ENCODE results near the gene CCDC71L. TPM values are rescaled to one million over a fixed set of nuclear protein-coding genes. Genes with fewer than 3 reads are reported as not detected.
A peak's percentile ranks its signal among the peaks of the same experiment; 100 is the strongest.

CCDC71L gene
- total and polyA plus RNA-seq, 2 of the 4 experiments (the other 2 are of a cell fraction): 19.7 to 20.6 TPM

DNA sequence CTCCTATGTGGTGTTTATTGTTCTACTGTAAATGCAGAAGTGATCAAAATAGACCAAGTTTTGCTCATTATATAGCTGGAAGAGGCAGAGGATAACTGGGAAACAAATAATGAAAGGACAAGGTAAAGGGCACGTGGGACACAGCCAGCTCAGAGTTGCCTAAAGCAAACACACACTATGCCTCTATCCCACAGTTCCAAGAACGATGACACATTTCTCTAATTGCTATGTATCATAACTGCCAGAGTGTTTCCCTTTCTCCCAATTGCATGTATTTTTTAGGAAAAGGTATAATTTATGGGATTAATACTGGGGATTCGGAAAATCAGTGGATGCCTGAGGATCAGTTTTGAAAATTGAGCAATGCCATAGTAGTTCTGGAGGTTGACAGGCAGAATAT, 49.0 kb downstream of the CCDC71L start:
- Histone ChIP-seq H3K23ac (ENCODE audit: low read depth, low read length) (no peak overlapping the region), H3K14ac (replicated peaks; ENCODE audit: low read depth, low read length) (peak overlapping the region; percentile 43), H3K4me3 (ENCODE audit: insufficient read depth, low read depth, low read length) (no peak overlapping the region), H3K27ac (ENCODE audit: insufficient read depth, low read length) (no peak overlapping the region), H3K56ac (ENCODE audit: extremely low read depth, insufficient read depth, low read length) (no peak overlapping the region), H3K18ac (ENCODE audit: low read depth, low read length) (0 out of 2 replicates have a peak overlapping the region, but pooled peaks have one; percentile 38), H3K36me3 (ENCODE audit: control insufficient read depth, insufficient read depth, low read length) (no peaks in the 10 kb centered on the region), H4K5ac (ENCODE audit: low read depth, low read length) (0 out of 2 replicates have a peak overlapping the region, but pooled peaks have one; percentile 29), H3K9me3 (ENCODE audit: control insufficient read depth, insufficient read depth, low read length) (peaks cover 6% of the 10 kb centered on the region), H2BK5ac (ENCODE audit: low read depth, low read length, poor library complexity, severe bottlenecking) (peak overlapping the region; percentile 65), H3K4ac (ENCODE audit: low read depth, low read length) (peak overlapping the region; percentile 71; the same call in 1 of the 2 replicates), H4K8ac (ENCODE audit: low read depth in 2 of 2, low read length in 2 of 2) (peak overlapping the region in 1 of 2 experiments; percentile 54; a peak in 1 of 4 replicates), H3K9ac (ENCODE audit: low read depth, low read length) (no peak overlapping the region), H2BK120ac (ENCODE audit: low read depth, low read length) (peak overlapping the region; percentile 62), H2BK15ac (ENCODE audit: low read depth, low read length) (peak overlapping the region; percentile 79; the same call in 1 of the 3 replicates), H2AK5ac (ENCODE audit: low read depth, low read length) (peak overlapping the region; percentile 92), H3K79me1 (ENCODE audit: low read depth in 1 of 2, low read length in 2 of 2) (peaks cover 0 to 9% of the 10 kb centered on the region in 2 experiments; a peak in 2 of 4 replicates), H3K4me2 (ENCODE audit: low read depth, low read length) (no peak overlapping the region), H4K20me1 (ENCODE audit: insufficient read depth, low read length) (no peaks in the 10 kb centered on the region), H4K91ac (ENCODE audit: insufficient read depth, low read depth, low read length) (peak overlapping the region; percentile 66; the same call in 1 of the 2 replicates), H3K9me1 (ENCODE audit: insufficient read depth, low read length) (peaks cover 12% of the 10 kb centered on the region; the same call in 1 of the 2 replicates), H2AFZ (replicated peaks; ENCODE audit: low read length, poor library complexity) (no peak overlapping the region), H3K27me3 (ENCODE audit: control insufficient read depth, insufficient read depth, low read length) (no peaks in the 10 kb centered on the region), H2AK9ac (replicated peaks; ENCODE audit: low read depth, low read length, poor library complexity) (no peak overlapping the region), H2BK20ac (ENCODE audit: low read depth, low read length) (peak overlapping the region; percentile 81; the same call in 1 of the 2 replicates), H3K4me1 (ENCODE audit: control insufficient read depth, insufficient read depth, low read length) (peaks cover 27% of the 10 kb centered on the region)
- POLR2A ChIA-PET (ENCODE audit: unreplicated experiment): no interaction called here
- TF ChIP-seq RFX5 (IDR thresholded peaks at IDR 0.05; ENCODE audit: low read depth, low read length) (no peak), MAFK (IDR thresholded peaks at IDR 0.05; ENCODE audit: low read depth, low read length) (no peak), MXI1 (IDR thresholded peaks at IDR 0.05; ENCODE audit: borderline replicate concordance, low read depth, low read length) (no peak)
- TF ChIP-seq, protein P1, sequence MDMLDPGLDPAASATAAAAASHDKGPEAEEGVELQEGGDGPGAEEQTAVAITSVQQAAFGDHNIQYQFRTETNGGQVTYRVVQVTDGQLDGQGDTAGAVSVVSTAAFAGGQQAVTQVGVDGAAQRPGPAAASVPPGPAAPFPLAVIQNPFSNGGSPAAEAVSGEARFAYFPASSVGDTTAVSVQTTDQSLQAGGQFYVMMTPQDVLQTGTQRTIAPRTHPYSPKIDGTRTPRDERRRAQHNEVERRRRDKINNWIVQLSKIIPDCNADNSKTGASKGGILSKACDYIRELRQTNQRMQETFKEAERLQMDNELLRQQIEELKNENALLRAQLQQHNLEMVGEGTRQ (IDR thresholded peaks at IDR 0.05; ENCODE audit: low read depth, low read length): no peak
- DNase-seq: no peak
- intact Hi-C loops (cut with micrococcal nuclease) (no loop called here), dilution Hi-C loops (cut with HindIII; ENCODE audit: low sequenced_read_pairs, unreplicated experiment) (no loop called here), in situ Hi-C loops (cut with MboI; ENCODE audit: low sequenced_read_pairs) (no loop called here)
- ATAC-seq (ENCODE audit: low read depth): no peak
- BruUV-seq (replicated peaks): no TSS peak
- WGBS, 2 experiments (ENCODE audit: extremely low coverage in 2 of 2, insufficient read length in 1 of 2): no CpG with 5 or more reads among the region's 3 CpGs
- CTCF ChIA-PET: interaction anchor here (0.7 kb wide), 1 partner anchor 433 kb away, joined by 4 read pairs; no protein-coding TSS in a partner anchor

Measured in IMR-90 (cell line).